K562 (cell line): Measurements from ENCODE around the gene CACNG5. TPM values are rescaled to one million over a fixed set of nuclear protein-coding genes. Genes with fewer than 3 reads are reported as not detected.

Source experiments
- ATAC-seq: fragments of 200-7000 bp; cut with Tn5 transposase; 3 replicates; pipeline ENCODE4 v1.9.1; 2020; ENCODE audit warnings: moderate library complexity
- BruUV-seq: library from RNA; stranded (reverse); fragments of 400-500 nt; replicated peaks from 2 replicates; lab custom pipeline; 2021; lab: Mats Ljungman, UMichigan
- CTCF ChIA-PET: fragments of 300-600 bp; formaldehyde crosslinking; extraction: SDS; loops from one replicate; lab custom pipeline; 2021; ENCODE audit warnings: low intra/inter-chr PET ratio; lab: Yijun Ruan, JAX
- POLR2A ChIA-PET: fragments of 300-600, 350-650 bp; sonication (Branson Sonifier 250); formaldehyde crosslinking; extraction: SDS; loops from one replicate; lab custom pipeline; 2021; ENCODE audit warnings: antibody characterized with exemption, inconsistent platforms; lab: Yijun Ruan, JAX
- DNase-seq, 4 experiments: peaks; one replicate each; pipeline versions ENCODE4 v3.0.0 to v3.0.0-alpha.2; 2011 to 2018; ENCODE audit warnings: low spot score in 3 of 4, mixed read lengths in 3 of 4; ENCODE audit errors: extremely low read depth in 1 of 4
- FAIRE-seq: peaks from 2 replicates; lab custom pipeline; 2011; peaks lifted over from hg19 to GRCh38; lab: Jason Lieb, UNC
- H2AFZ ChIP-seq: 2 replicates; pipeline ENCODE4 v1.6.0; 2011; ENCODE audit warnings: low read depth, low read length, control low read depth, inconsistent platforms
- H3K27ac ChIP-seq: fragments of 200-600 bp; 3 replicates; pipeline ENCODE4 v1.8.0; 2011; ENCODE audit warnings: low read depth, mild to moderate bottlenecking, control low read depth, inconsistent platforms, low read length, moderate library complexity, mixed read lengths; ENCODE audit errors: extremely low read depth
- H3K27me3 ChIP-seq, 2 experiments: fragments of 300-600 bp in 1 of 2; 2 replicates in 1 of 2; 3 replicates in 1 of 2; pipeline versions ENCODE4 v1.6.0 to v1.8.0; 2011; ENCODE audit warnings: inconsistent platforms in 2 of 2, low read length in 2 of 2, mild to moderate bottlenecking in 1 of 2, mixed read lengths in 1 of 2, moderate library complexity in 1 of 2; ENCODE audit not compliant: control insufficient read depth in 2 of 2, insufficient read depth in 2 of 2
- H3K36me3 ChIP-seq: fragments of 300-600 bp; 3 replicates; pipeline ENCODE4 v1.8.0; 2011; ENCODE audit warnings: mild to moderate bottlenecking, low read length, inconsistent platforms; ENCODE audit not compliant: control insufficient read depth, insufficient read depth
- H3K4me1 ChIP-seq, 2 experiments: fragments of 200-600 bp in 1 of 2; replicated peaks in 1 of 2; 2 replicates in 1 of 2; 3 replicates in 1 of 2; pipeline versions ENCODE4 v1.5.1 to v1.8.0; 2011; ENCODE audit warnings: inconsistent platforms in 2 of 2, low read length in 2 of 2, mild to moderate bottlenecking in 1 of 2, mixed read lengths in 1 of 2, moderate library complexity in 1 of 2; ENCODE audit not compliant: control insufficient read depth in 2 of 2, insufficient read depth in 2 of 2
- H3K4me2 ChIP-seq: 2 replicates; pipeline ENCODE4 v1.6.1; 2011; ENCODE audit warnings: low read length, control low read depth, inconsistent platforms, mixed read lengths; ENCODE audit not compliant: insufficient read depth
- H3K4me3 ChIP-seq: fragments of 200-600 bp; sonication (generic), shearing (Covaris generic); 2 replicates; pipeline ENCODE4 v1.5.1; 2016; ENCODE audit warnings: control low read depth, inconsistent platforms
- H3K79me2 ChIP-seq: fragments of 200-600 bp; 3 replicates; pipeline ENCODE4 v1.8.0; 2011; ENCODE audit warnings: low read length, inconsistent platforms; ENCODE audit not compliant: control insufficient read depth, insufficient read depth
- H3K9ac ChIP-seq, 2 experiments: 2 replicates each; pipeline versions ENCODE4 v1.6.0 to v1.6.1; 2011; ENCODE audit warnings: low read depth in 2 of 2, low read length in 2 of 2, control low read depth in 1 of 2, inconsistent platforms in 1 of 2, mild to moderate bottlenecking in 1 of 2, mixed read lengths in 1 of 2; ENCODE audit not compliant: insufficient read depth in 1 of 2
- H3K9me1 ChIP-seq: one replicate; pipeline ENCODE4 v1.6.0; 2011; ENCODE audit warnings: inconsistent platforms, mild to moderate bottlenecking, low read length, moderate library complexity; ENCODE audit not compliant: control insufficient read depth, insufficient read depth
- H3K9me3 ChIP-seq: replicated peaks from 2 replicates; pipeline ENCODE4 v1.5.1; 2011; ENCODE audit warnings: low read depth, low read length, inconsistent platforms; ENCODE audit not compliant: control insufficient read depth, insufficient read depth
- H4K20me1 ChIP-seq: replicated peaks from 2 replicates; pipeline ENCODE4 v1.6.1; 2011; ENCODE audit warnings: low read length, inconsistent platforms, mixed read lengths; ENCODE audit not compliant: control insufficient read depth, insufficient read depth
- ARHGAP35 ChIP-seq: fragments of 450-650 bp; IDR thresholded peaks from 2 replicates; pipeline ENCODE4 v1.6.1; 2018; ENCODE audit not compliant: partially characterized antibody
- ASH1L ChIP-seq: fragments of 450-650 bp; IDR thresholded peaks from 2 replicates; pipeline ENCODE4 v1.6.1; 2018; ENCODE audit warnings: borderline replicate concordance, mild to moderate bottlenecking, low read depth; ENCODE audit not compliant: partially characterized antibody
- E2F3 ChIP-seq: fragments of 250-450 bp; sonication (Bioruptor Pico); IDR thresholded peaks from 2 replicates; pipeline ENCODE4 v1.4.0; 2020; ENCODE audit warnings: mild to moderate bottlenecking
- KLF13 ChIP-seq: fragments of 450-650 bp; IDR thresholded peaks from 2 replicates; pipeline ENCODE4 v1.6.1; 2016; ENCODE audit warnings: missing genetic modification characterization, low read depth, mild to moderate bottlenecking, missing compliant biosample characterization, moderate library complexity, borderline replicate concordance
- LARP7 ChIP-seq: fragments of 450-650 bp; IDR thresholded peaks from 2 replicates; pipeline ENCODE4 v1.6.1; 2016
- PTRF ChIP-seq: fragments of 450-650 bp; IDR thresholded peaks from 2 replicates; pipeline ENCODE4 v1.6.1; 2016; ENCODE audit warnings: mild to moderate bottlenecking, missing genetic modification characterization, missing compliant biosample characterization
- SP1 ChIP-seq: sonication (generic); formaldehyde crosslinking; IDR thresholded peaks from 2 replicates; pipeline ENCODE4 v1.8.1; 2022; ENCODE audit warnings: mild to moderate bottlenecking, missing genetic modification reagents
- TCF7 ChIP-seq: sonication (generic); IDR thresholded peaks from 2 replicates; pipeline ENCODE4 v1.6.1; 2016; ENCODE audit warnings: antibody characterized with exemption, borderline replicate concordance
- WGBS: fragments of 100-300 bp; shearing (Covaris generic); methylation state at CpG from one replicate; pipeline ENCODE4 v1.1.6; 2016; ENCODE audit warnings: low coverage, mixed read lengths; ENCODE audit not compliant: insufficient coverage; ENCODE audit errors: missing lambda C conversion rate; 5-methylcytosine and 5-hydroxymethylcytosine counted together
- in situ Hi-C: fragments of 300-500 bp; cut with MboI; formaldehyde crosslinking; loops from 4 replicates; pipeline ENCODE4 v1.15.0; 2018; ENCODE audit warnings: inconsistent platforms, mixed read lengths
- intact Hi-C: fragments of 100-400 bp; cut with micrococcal nuclease; formaldehyde crosslinking; loops from 2 replicates; pipeline ENCODE4 v1.14.2; 2022
- polyA plus RNA-seq, 8 experiments: library from polyadenylated mRNA; depleted of rRNA in 4 of 8; stranded (reverse) in 5 of 8; unstranded in 3 of 8; fragments of >200 nt; fragmentation: Nextera tagmentation in 2 of 8; fragmentation: Illumina TruSeq in 1 of 8; extraction: Ambion mirVana in 2 of 8; extraction: Trizol in 1 of 8; gene quantifications; 2 replicates each; pipeline versions ENCODE4 v1.2.1 to v1.2.3, GENCODE V29; 2011 to 2014; ENCODE audit warnings: inconsistent platforms in 1 of 8, missing spikeins in 1 of 8
- total RNA-seq, 7 experiments: library from RNA; depleted of rRNA in 6 of 7; stranded (reverse); fragments of >200 nt in 6 of 7; fragmentation: Illumina TruSeq in 2 of 7; extraction: Trizol in 2 of 7; gene quantifications; 2 replicates each; pipeline versions ENCODE4 v1.2.1 to v1.2.3, GENCODE V29; 2011 to 2021; ENCODE audit warnings: low replicate concordance in 1 of 7
- TF ChIP-seq, protein P1 (sequence below): sonication (generic); formaldehyde crosslinking; IDR thresholded peaks from 2 replicates; pipeline ENCODE4 v1.4.0; 2020; ENCODE audit warnings: mild to moderate bottlenecking, missing genetic modification reagents
- TF ChIP-seq, protein P2 (sequence below), 2 experiments: fragments of 450-650 bp in 1 of 2; sonication (generic) in 1 of 2; formaldehyde crosslinking; conservative IDR thresholded peaks; 2 replicates each; pipeline versions ENCODE4 v1.4.0 to v1.8.1; 2020 to 2022; ENCODE audit warnings: mild to moderate bottlenecking in 1 of 2, missing genetic modification reagents in 1 of 2
- TF ChIP-seq, protein P3 (sequence below), 2 experiments: fragments of 200-800 bp in 1 of 2; sonication (Bioruptor generic) in 1 of 2; sonication (generic) in 1 of 2; formaldehyde crosslinking in 1 of 2; IDR thresholded peaks in 1 of 2; conservative IDR thresholded peaks in 1 of 2; 2 replicates each; pipeline versions ENCODE4 v1.5.0 to v1.6.1; 2016 to 2020; ENCODE audit warnings: missing compliant biosample characterization in 1 of 2, missing genetic modification characterization in 1 of 2, missing genetic modification reagents in 1 of 2

The CACNG5 gene
- total and polyA plus RNA-seq, 9 of the 15 experiments (the other 6 are each of a cell fraction or from before 2014, with no cell fraction given): not detected

DNA sequence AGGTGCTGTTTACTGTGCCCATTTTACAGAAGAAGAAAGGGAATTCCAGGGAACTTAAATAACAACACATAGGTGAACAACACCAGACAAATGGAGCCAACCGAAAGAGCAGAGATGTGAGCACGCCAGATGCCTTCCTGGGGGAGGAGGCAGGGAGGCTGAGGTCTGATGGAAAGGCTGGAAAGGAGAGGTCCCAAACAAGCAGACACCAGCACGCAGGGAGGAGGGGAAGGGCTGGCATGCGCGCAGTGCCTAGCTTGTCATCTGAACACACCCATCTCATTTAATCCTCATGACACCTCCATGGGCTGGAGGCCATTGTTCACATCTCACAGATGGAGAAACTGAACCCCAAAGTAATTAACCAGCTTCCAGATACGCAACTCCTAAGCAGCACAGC lies 20.9 kb upstream of the CACNG5 start:
- ChIA-PET CTCF (no interaction called here), POLR2A (interaction anchor here (0.6 to 1.0 kb wide), 2 partner anchors 50 to 153 kb away, joined by 3 to 4 read pairs; no protein-coding TSS in a partner anchor)
- intact Hi-C loops: no loop called here
- 0% methylated on average over 6 of the region's 6 CpGs for WGBS
- Histone ChIP-seq H2AFZ (no peak overlapping the region), H3K4me1 (no peaks in the 10 kb centered on the region), H3K27me3 (peaks cover 0 to 26% of the 10 kb centered on the region in 2 experiments; a peak in 2 of 5 replicates), H3K9ac (no peak overlapping the region), H3K36me3 (no peaks in the 10 kb centered on the region), H3K27ac (no peak overlapping the region), H4K20me1 (no peaks in the 10 kb centered on the region), H3K9me3 (no peaks in the 10 kb centered on the region), H3K4me2 (no peak overlapping the region), H3K79me2 (no peaks in the 10 kb centered on the region), H3K9me1 (no peaks in the 10 kb centered on the region), H3K4me3 (no peak overlapping the region)
- no peak for ATAC-seq
- TF ChIP-seq LARP7: no peak
- TF ChIP-seq, protein P1, sequence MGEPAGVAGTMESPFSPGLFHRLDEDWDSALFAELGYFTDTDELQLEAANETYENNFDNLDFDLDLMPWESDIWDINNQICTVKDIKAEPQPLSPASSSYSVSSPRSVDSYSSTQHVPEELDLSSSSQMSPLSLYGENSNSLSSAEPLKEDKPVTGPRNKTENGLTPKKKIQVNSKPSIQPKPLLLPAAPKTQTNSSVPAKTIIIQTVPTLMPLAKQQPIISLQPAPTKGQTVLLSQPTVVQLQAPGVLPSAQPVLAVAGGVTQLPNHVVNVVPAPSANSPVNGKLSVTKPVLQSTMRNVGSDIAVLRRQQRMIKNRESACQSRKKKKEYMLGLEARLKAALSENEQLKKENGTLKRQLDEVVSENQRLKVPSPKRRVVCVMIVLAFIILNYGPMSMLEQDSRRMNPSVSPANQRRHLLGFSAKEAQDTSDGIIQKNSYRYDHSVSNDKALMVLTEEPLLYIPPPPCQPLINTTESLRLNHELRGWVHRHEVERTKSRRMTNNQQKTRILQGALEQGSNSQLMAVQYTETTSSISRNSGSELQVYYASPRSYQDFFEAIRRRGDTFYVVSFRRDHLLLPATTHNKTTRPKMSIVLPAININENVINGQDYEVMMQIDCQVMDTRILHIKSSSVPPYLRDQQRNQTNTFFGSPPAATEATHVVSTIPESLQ: no peak
- TF ChIP-seq KLF13 (tag): no peak
- TF ChIP-seq TCF7: no peak
- TF ChIP-seq ASH1L: no peak
- TF ChIP-seq PTRF (tag): no peak
- TF ChIP-seq E2F3 (CRISPR knock-in tag): no peak
- TF ChIP-seq SP1 (CRISPR knock-in tag): no peak
- TF ChIP-seq, protein P2, sequence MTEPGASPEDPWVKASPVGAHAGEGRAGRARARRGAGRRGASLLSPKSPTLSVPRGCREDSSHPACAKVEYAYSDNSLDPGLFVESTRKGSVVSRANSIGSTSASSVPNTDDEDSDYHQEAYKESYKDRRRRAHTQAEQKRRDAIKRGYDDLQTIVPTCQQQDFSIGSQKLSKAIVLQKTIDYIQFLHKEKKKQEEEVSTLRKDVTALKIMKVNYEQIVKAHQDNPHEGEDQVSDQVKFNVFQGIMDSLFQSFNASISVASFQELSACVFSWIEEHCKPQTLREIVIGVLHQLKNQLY (CRISPR knock-in tag; conservative IDR thresholded peaks at IDR 0.05): no peak
- TF ChIP-seq, protein P3, sequence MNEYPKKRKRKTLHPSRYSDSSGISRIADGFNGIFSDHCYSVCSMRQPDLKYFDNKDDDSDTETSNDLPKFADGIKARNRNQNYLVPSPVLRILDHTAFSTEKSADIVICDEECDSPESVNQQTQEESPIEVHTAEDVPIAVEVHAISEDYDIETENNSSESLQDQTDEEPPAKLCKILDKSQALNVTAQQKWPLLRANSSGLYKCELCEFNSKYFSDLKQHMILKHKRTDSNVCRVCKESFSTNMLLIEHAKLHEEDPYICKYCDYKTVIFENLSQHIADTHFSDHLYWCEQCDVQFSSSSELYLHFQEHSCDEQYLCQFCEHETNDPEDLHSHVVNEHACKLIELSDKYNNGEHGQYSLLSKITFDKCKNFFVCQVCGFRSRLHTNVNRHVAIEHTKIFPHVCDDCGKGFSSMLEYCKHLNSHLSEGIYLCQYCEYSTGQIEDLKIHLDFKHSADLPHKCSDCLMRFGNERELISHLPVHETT (CRISPR knock-in tag; conservative IDR thresholded peaks at IDR 0.05 in 1 of 2, IDR thresholded peaks at IDR 0.05 in 1 of 2): no peak
- TF ChIP-seq ARHGAP35: no peak
- no peak for DNase-seq
- no TSS peak for BruUV-seq
- FAIRE-seq: no peak
- in situ Hi-C loops: no loop called here
